Renal cortex interstitium (tissue), 15 donors: ENCODE measurements around the gene IGBP1. TPM values are rescaled to one million over a fixed set of nuclear protein-coding genes. Genes with fewer than 3 reads are reported as not detected.
"Not testable (repeated sequence)": the region's sequence is repeated elsewhere in the genome, so short reads cannot be mapped to it uniquely, and the experiment has no call there.

ENCODE experiments used
- DNase-seq, 11 donors: peaks; one replicate each; pipeline ENCODE4 v3.0.0-alpha.2; 2013; ENCODE audit warnings: low read depth in 9 of 11, low spot score in 4 of 11; ENCODE audit errors: extremely low read depth in 1 of 11
- long read RNA-seq, 16 experiments: transcript quantifications; one replicate each; lab custom pipeline, GENCODE V29; 2026
- polyA plus RNA-seq, 3 donors: library from polyadenylated mRNA; unstranded; fragments of 120-200 nt; gene quantifications; one replicate each; pipeline ENCODE4 v1.2.1, GENCODE V29; 2013; ENCODE audit not compliant: insufficient read length in 3 of 3

IGBP1 gene
- polyA plus RNA-seq, result 100 to 1,000 TPM in 1 of 3 donors, 10 to 100 TPM in 2; 91.1 to 112 (median 96.4) TPM
- long read RNA-seq, donor 1, transcript IGBP1-201 (6 exons, 1,862 nt), result major isoform, 34 of 39 reads
- long read RNA-seq, donor 1, partial matches to known transcripts, result 5 of 39 reads
- long read RNA-seq, donor 1, other reads (novel, unspliced or antisense), result 0 of 39 reads
- long read RNA-seq, donor 2, transcript IGBP1-201 (6 exons, 1,862 nt), result major isoform, 23 of 29 reads
- long read RNA-seq, donor 2, partial matches to known transcripts, result 6 of 29 reads
- long read RNA-seq, donor 2, other reads (novel, unspliced or antisense), result 0 of 29 reads
- long read RNA-seq, donor 3, transcript IGBP1-201 (6 exons, 1,862 nt), result major isoform, 47 of 58 reads
- long read RNA-seq, donor 3, partial matches to known transcripts, result 11 of 58 reads
- long read RNA-seq, donor 3, other reads (novel, unspliced or antisense), result 0 of 58 reads
- long read RNA-seq, donor 4, transcript IGBP1-201 (6 exons, 1,862 nt), result major isoform, 36 of 42 reads
- long read RNA-seq, donor 4, partial matches to known transcripts, result 5 of 42 reads
- long read RNA-seq, donor 4, other reads (novel, unspliced or antisense), result 0 of 42 reads
- long read RNA-seq, donor 5, transcript IGBP1-201 (6 exons, 1,862 nt), result major isoform, 53 of 68 reads
- long read RNA-seq, donor 5, partial matches to known transcripts, result 14 of 68 reads
- long read RNA-seq, donor 5, other reads (novel, unspliced or antisense), result 0 of 68 reads
- long read RNA-seq, donor 6, transcript IGBP1-201 (6 exons, 1,862 nt), result major isoform, 23 of 35 reads
- long read RNA-seq, donor 6, partial matches to known transcripts, result 12 of 35 reads
- long read RNA-seq, donor 6, other reads (novel, unspliced or antisense), result 0 of 35 reads
- long read RNA-seq, donor 7, transcript IGBP1-201 (6 exons, 1,862 nt), result major isoform, 44 of 50 reads
- long read RNA-seq, donor 7, partial matches to known transcripts, result 5 of 50 reads
- long read RNA-seq, donor 7, other reads (novel, unspliced or antisense), result 0 of 50 reads
- long read RNA-seq, donor 8, transcript IGBP1-201 (6 exons, 1,862 nt), result major isoform, 55 of 70 reads
- long read RNA-seq, donor 8, partial matches to known transcripts, result 14 of 70 reads
- long read RNA-seq, donor 8, other reads (novel, unspliced or antisense), result 0 of 70 reads
- long read RNA-seq, donor 9, transcript IGBP1-201 (6 exons, 1,862 nt), result major isoform, 38 of 39 reads
- long read RNA-seq, donor 9, partial matches to known transcripts, result 0 of 39 reads
- long read RNA-seq, donor 9, other reads (novel, unspliced or antisense), result 0 of 39 reads
- long read RNA-seq, donor 10, transcript IGBP1-201 (6 exons, 1,862 nt), result major isoform, 36 of 43 reads
- long read RNA-seq, donor 10, partial matches to known transcripts, result 6 of 43 reads
- long read RNA-seq, donor 10, other reads (novel, unspliced or antisense), result 0 of 43 reads
- long read RNA-seq, donor 11, transcript IGBP1-201 (6 exons, 1,862 nt), result major isoform, 32 of 33 reads
- long read RNA-seq, donor 11, partial matches to known transcripts, result 0 of 33 reads
- long read RNA-seq, donor 11, other reads (novel, unspliced or antisense), result 0 of 33 reads
- long read RNA-seq, donor 12, transcript IGBP1-201 (6 exons, 1,862 nt), result major isoform, 10 of 10 reads
- long read RNA-seq, donor 12, partial matches to known transcripts, result 0 of 10 reads
- long read RNA-seq, donor 12, other reads (novel, unspliced or antisense), result 0 of 10 reads
- long read RNA-seq, donor 13, transcript IGBP1-201 (6 exons, 1,862 nt), result major isoform, 74 of 118 reads
- long read RNA-seq, donor 13, partial matches to known transcripts, result 38 of 118 reads
- long read RNA-seq, donor 13, other reads (novel, unspliced or antisense), result 5 of 118 reads
- long read RNA-seq, donor 14, transcript IGBP1-201 (6 exons, 1,862 nt), result major isoform, 30 of 42 reads
- long read RNA-seq, donor 14, partial matches to known transcripts, result 11 of 42 reads
- long read RNA-seq, donor 14, other reads (novel, unspliced or antisense), result 0 of 42 reads
- long read RNA-seq, donor 15, transcript IGBP1-201 (6 exons, 1,862 nt), result major isoform, 12 of 13 reads
- long read RNA-seq, donor 15, partial matches to known transcripts, result 0 of 13 reads
- long read RNA-seq, donor 15, other reads (novel, unspliced or antisense), result 0 of 13 reads
- long read RNA-seq, donor 16, transcript IGBP1-201 (6 exons, 1,862 nt), result major isoform, 96 of 96 reads
- long read RNA-seq, donor 16, partial matches to known transcripts, result 0 of 96 reads
- long read RNA-seq, donor 16, other reads (novel, unspliced or antisense), result 0 of 96 reads

GRCh38 chrX:70133303-70134115 lies at the start of gene IGBP1:
TSS of gene IGBP1 (plus strand) at chrX:70133447. CDS start at chrX:70133948, 501 bp downstream.
- DNase-seq, result peak; percentile 55 to 85 (median 71)

- DNase-seq, result no peak
Observed at GRCh38 chrX:70084592-70085240, 48.5 kb upstream of the IGBP1 start.

- DNase-seq, result peak in 1 of 11 donors; percentile 2
Observed at GRCh38 chrX:70087857-70088630, 45.2 kb upstream of the IGBP1 start.

- DNase-seq, result no peak
Observed at GRCh38 chrX:70088751-70089150, 44.5 kb upstream of the IGBP1 start.

- no peak for DNase-seq
Observed at GRCh38 chrX:70089604-70090297, 43.5 kb upstream of the IGBP1 start.

- no peak for DNase-seq
Observed at GRCh38 chrX:70092247-70092646, 41.0 kb upstream of the IGBP1 start.

- DNase-seq, result no peak
Observed at GRCh38 chrX:70096052-70096451, 37.2 kb upstream of the IGBP1 start.

GRCh38 chrX:70105229-70105628 lies 28.0 kb upstream of the IGBP1 start:
- DNase-seq, result no peak

- not testable (repeated sequence) for DNase-seq
Observed at GRCh38 chrX:70111436-70112026, 21.7 kb upstream of the IGBP1 start.

- DNase-seq, result no peak
Observed at GRCh38 chrX:70117738-70118137, 15.5 kb upstream of the IGBP1 start.

- DNase-seq, result not testable (repeated sequence)
Observed at GRCh38 chrX:70123014-70123413, 10.2 kb upstream of the IGBP1 start.

GRCh38 chrX:70124678-70125077 lies 8.6 kb upstream of the IGBP1 start:
- no peak for DNase-seq

GRCh38 chrX:70128071-70128470 lies 5.2 kb upstream of the IGBP1 start:
- no peak for DNase-seq

- no peak for DNase-seq
Observed at GRCh38 chrX:70129816-70130215, 3.4 kb upstream of the IGBP1 start.
